ENCODE results near the gene SLC25A30.

GRCh38 chr13:45413826-45414307 is 4.3 kb downstream of the SLC25A30 start:
- no peak for TF ChIP-seq CTCF (IDR thresholded peaks at IDR 0.05)
- TF ChIP-seq POLR2A (IDR thresholded peaks at IDR 0.05): no peak

Data from right lobe of liver (tissue), 4 donors.